ENCODE data around the gene INHBB. TPM values are rescaled to one million over a fixed set of nuclear protein-coding genes. Genes with fewer than 3 reads are reported as not detected.

INHBB gene
- total RNA-seq, 1 experiment from 2014 or later: 0.27 TPM

GRCh38 chr2:120343100-120343432 is 2.9 kb upstream of the INHBB start:
- H3K4me1 ChIP-seq (ENCODE audit: control insufficient read depth in 1 of 2, insufficient read depth in 2 of 2, low read length in 2 of 2): peaks cover 0 to 23% of the 10 kb centered on the region in 2 experiments; a peak in 2 of 4 replicates
- DNase-seq (ENCODE audit: low read depth, low spot score): no peak
- H3K36me3 ChIP-seq (ENCODE audit: control insufficient read depth in 1 of 2, insufficient read depth in 2 of 2, low read length in 2 of 2): no peaks in the 10 kb centered on the region
- H3K27me3 ChIP-seq (ENCODE audit: insufficient read depth, low read length): no peaks in the 10 kb centered on the region
- no peak for TF ChIP-seq POLR2A (IDR thresholded peaks at IDR 0.05; ENCODE audit: borderline replicate concordance, extremely low read depth, insufficient read depth, insufficient read length)
- no peak for TF ChIP-seq RAD21 (IDR thresholded peaks at IDR 0.05; ENCODE audit: low read depth)
- TF ChIP-seq ELF1 (IDR thresholded peaks at IDR 0.05; ENCODE audit: borderline replicate concordance, low read depth): no peak
- TF ChIP-seq, protein P1, sequence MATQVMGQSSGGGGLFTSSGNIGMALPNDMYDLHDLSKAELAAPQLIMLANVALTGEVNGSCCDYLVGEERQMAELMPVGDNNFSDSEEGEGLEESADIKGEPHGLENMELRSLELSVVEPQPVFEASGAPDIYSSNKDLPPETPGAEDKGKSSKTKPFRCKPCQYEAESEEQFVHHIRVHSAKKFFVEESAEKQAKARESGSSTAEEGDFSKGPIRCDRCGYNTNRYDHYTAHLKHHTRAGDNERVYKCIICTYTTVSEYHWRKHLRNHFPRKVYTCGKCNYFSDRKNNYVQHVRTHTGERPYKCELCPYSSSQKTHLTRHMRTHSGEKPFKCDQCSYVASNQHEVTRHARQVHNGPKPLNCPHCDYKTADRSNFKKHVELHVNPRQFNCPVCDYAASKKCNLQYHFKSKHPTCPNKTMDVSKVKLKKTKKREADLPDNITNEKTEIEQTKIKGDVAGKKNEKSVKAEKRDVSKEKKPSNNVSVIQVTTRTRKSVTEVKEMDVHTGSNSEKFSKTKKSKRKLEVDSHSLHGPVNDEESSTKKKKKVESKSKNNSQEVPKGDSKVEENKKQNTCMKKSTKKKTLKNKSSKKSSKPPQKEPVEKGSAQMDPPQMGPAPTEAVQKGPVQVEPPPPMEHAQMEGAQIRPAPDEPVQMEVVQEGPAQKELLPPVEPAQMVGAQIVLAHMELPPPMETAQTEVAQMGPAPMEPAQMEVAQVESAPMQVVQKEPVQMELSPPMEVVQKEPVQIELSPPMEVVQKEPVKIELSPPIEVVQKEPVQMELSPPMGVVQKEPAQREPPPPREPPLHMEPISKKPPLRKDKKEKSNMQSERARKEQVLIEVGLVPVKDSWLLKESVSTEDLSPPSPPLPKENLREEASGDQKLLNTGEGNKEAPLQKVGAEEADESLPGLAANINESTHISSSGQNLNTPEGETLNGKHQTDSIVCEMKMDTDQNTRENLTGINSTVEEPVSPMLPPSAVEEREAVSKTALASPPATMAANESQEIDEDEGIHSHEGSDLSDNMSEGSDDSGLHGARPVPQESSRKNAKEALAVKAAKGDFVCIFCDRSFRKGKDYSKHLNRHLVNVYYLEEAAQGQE (IDR thresholded peaks at IDR 0.05; ENCODE audit: low read depth): no peak
- no peak for TF ChIP-seq SP1 (IDR thresholded peaks at IDR 0.05; ENCODE audit: low read depth)
- TF ChIP-seq ZNF274 (IDR thresholded peaks at IDR 0.05; ENCODE audit: low read depth, low read length): no peak
- TF ChIP-seq ZBTB33 (IDR thresholded peaks at IDR 0.05; ENCODE audit: extremely low read depth, insufficient replicate concordance, low read length): no peak
- TF ChIP-seq ZFX (IDR thresholded peaks at IDR 0.05): no peak
- no peak for TF ChIP-seq EZH2 (IDR thresholded peaks at IDR 0.05)
- H4K20me1 ChIP-seq (ENCODE audit: insufficient read depth): no peaks in the 10 kb centered on the region
- no peaks in the 10 kb centered on the region for H3K9me2 ChIP-seq (ENCODE audit: insufficient read depth)
- H3K4me3 ChIP-seq (replicated peaks in 1 of 2; ENCODE audit: low read depth in 1 of 2, low read length in 2 of 2): 0 out of 4 replicates have a peak overlapping the region, but pooled peaks of 1 of the 2 experiments have one; percentile 23
- BruUV-seq (replicated peaks): no TSS peak
- peak; percentile 47 for ATAC-seq
- no peaks in the 10 kb centered on the region for H3K9me3 ChIP-seq (ENCODE audit: control insufficient read depth in 1 of 2, insufficient read depth in 1 of 2, low read depth in 1 of 2, low read length in 2 of 2)
- no peak overlapping the region for H3K9ac ChIP-seq (ENCODE audit: low read length)
- ChIA-PET CTCF (interaction anchor here (0.7 to 3.5 kb wide), 17 partner anchors 8 to 737 kb away, joined by 3 to 32 read pairs (median 5); no protein-coding TSS in a partner anchor), RAD21 (ENCODE audit: low non-redundant PET in 1 of 2, low total read pairs in 2 of 2, uncharacterized antibody in 2 of 2, unreplicated experiment in 2 of 2) (interaction anchor here (0.8 to 1.4 kb wide), 7 partner anchors 18 to 332 kb away, joined by 3 to 9 read pairs (median 3); no protein-coding TSS in a partner anchor), POLR2A (interaction anchor here (0.9 to 1.0 kb wide), 4 partner anchors 95 to 732 kb away, joined by 3 to 6 read pairs (median 3); no protein-coding TSS in a partner anchor)
- H3K4me2 ChIP-seq (ENCODE audit: low read length): peak overlapping the region; percentile 67
- H3K27ac ChIP-seq (ENCODE audit: low read depth, low read length): no peak overlapping the region
- H3K79me2 ChIP-seq (ENCODE audit: insufficient read depth, low read length): no peaks in the 10 kb centered on the region
- intact Hi-C loops (cut with micrococcal nuclease): loop anchor here (1.0 to 10.0 kb wide), 4 partner anchors 92 to 332 kb away; no protein-coding TSS in a partner anchor
- peak overlapping the region; percentile 85 for H2AFZ ChIP-seq (ENCODE audit: low read depth, low read length, poor library complexity, severe bottlenecking)

Measured in HCT116 (cell line).